GM18907 (cell line): ENCODE measurements around the gene THAP2.
"Not testable (repeated sequence)": the region's sequence is repeated elsewhere in the genome, so short reads cannot be mapped to it uniquely, and the experiment has no call there.

Experiments used
- ATAC-seq: cut with Tn5 transposase; IDR thresholded peaks from one replicate; pipeline ENCODE4 v1.9.1; 2021; ENCODE audit warnings: mild to moderate bottlenecking, moderate library complexity; ENCODE audit not compliant: unreplicated experiment

THAP2 gene

GRCh38 chr12:71661977-71662530 lies 2.0 kb upstream of the THAP2 start:
- no peak for ATAC-seq

- ATAC-seq = peak; percentile 33
These were observed 1.1 kb upstream of the THAP2 start for GRCh38 chr12:71662849-71663560.

GRCh38 chr12:71664411-71665089 lies 449 bp downstream of the THAP2 start:
- peak; percentile 25 for ATAC-seq

- no peak for ATAC-seq
These were observed 976 bp downstream of the THAP2 start for GRCh38 chr12:71665090-71665463.

GRCh38 chr12:71666259-71666658 lies 2.2 kb downstream of the THAP2 start:
- no peak for ATAC-seq

- ATAC-seq = no peak
These were observed 7.2 kb downstream of the THAP2 start for GRCh38 chr12:71671311-71671710.

- no peak for ATAC-seq
These were observed 7.7 kb downstream of the THAP2 start for GRCh38 chr12:71671816-71672215.

- ATAC-seq = no peak
These were observed 18.4 kb downstream of the THAP2 start for GRCh38 chr12:71682466-71682865.

GRCh38 chr12:71683633-71684032 lies 19.5 kb downstream of the THAP2 start:
- no peak for ATAC-seq

GRCh38 chr12:71684081-71684480 lies 20.0 kb downstream of the THAP2 start:
- ATAC-seq = no peak

GRCh38 chr12:71685312-71685906 lies 21.3 kb downstream of the THAP2 start:
- ATAC-seq = no peak

- peak; percentile 94 for ATAC-seq
These were observed 22.0 kb downstream of the THAP2 start, which contains the start of gene TMEM19 for GRCh38 chr12:71685914-71686657. Gene TMEM19 (plus strand): TSS chr12:71686082. CDS start chr12:71686681, 599 bp downstream.

GRCh38 chr12:71686658-71687025 lies 22.5 kb downstream of the THAP2 start:
- ATAC-seq = no peak

- ATAC-seq = not testable (repeated sequence)
These were observed 23.1 kb downstream of the THAP2 start for GRCh38 chr12:71687172-71687571.

GRCh38 chr12:71688961-71689570 lies 25.0 kb downstream of the THAP2 start:
- ATAC-seq = no peak

- no peak for ATAC-seq
These were observed 27.5 kb downstream of the THAP2 start for GRCh38 chr12:71691504-71692129.

GRCh38 chr12:71693126-71693525 lies 29.0 kb downstream of the THAP2 start:
- no peak for ATAC-seq

- ATAC-seq = peak; percentile 16
These were observed 29.6 kb downstream of the THAP2 start for GRCh38 chr12:71693651-71694050.

GRCh38 chr12:71694099-71694820 lies 30.2 kb downstream of the THAP2 start:
- peak; percentile 91 for ATAC-seq

- ATAC-seq = no peak
These were observed 31.7 kb downstream of the THAP2 start for GRCh38 chr12:71695782-71696181.
